Measurements from ENCODE around the gene C10orf120.

C10orf120 gene

DNA sequence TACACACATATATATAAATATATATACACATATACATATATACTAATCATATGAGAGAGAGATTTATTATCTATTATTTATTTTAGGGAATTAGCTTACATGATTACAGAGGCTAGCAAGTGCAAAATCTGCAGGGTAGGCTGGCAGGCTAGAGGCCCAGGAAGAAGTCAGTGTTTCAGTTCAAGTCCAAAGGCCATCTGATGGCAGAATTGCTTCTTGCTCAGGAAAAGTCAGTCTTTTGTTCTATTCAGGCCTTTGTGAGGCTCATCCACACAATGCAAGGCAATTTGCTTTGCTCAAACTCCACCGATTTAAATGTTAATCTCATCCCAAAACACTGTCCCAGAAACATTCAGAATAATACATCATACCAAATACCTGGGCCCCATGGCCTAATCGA is 2.6 kb upstream of the C10orf120 start:
- DNase-seq, result no peak

DNA sequence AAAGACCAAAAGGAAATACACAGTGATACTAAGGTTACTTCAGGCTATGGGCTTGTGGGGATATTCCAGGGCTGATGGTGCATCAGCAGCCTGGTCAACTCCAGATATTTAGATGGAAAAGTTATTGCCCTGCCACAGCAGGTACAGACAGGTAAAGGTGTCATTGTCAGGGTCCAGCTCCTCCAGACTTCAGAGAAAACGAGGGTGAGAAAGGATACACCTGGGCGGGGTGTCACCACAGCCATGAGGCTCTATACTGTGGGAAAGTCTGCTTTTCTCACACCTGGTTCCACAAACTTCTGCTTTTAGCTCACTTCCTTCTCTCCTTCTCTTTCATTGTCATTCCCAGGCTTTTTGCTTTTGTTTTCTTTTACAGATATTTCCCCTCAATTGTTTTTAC is 2.0 kb upstream of the C10orf120 start:
- DNase-seq, result no peak

DNA sequence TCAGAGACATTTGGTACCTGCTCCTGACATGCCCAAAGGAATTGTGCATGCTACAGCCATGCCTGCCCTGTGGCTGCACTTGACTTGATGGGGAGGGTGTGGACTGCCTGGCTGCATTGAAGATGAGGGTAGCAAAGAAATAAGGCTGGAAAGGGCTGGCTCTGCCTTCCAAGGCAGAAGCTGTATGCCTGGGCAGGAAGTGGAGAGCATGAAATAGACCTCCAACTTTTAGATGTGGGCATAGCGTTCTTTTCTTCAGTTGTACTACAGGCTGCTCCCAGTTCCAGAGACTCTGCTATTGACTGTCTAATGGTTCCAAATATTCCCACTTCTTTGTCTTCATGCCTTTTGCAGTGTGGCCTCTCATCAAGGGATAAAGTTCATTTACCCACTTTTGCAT is 3.0 kb downstream of the C10orf120 start:
- no peak for DNase-seq

DNA sequence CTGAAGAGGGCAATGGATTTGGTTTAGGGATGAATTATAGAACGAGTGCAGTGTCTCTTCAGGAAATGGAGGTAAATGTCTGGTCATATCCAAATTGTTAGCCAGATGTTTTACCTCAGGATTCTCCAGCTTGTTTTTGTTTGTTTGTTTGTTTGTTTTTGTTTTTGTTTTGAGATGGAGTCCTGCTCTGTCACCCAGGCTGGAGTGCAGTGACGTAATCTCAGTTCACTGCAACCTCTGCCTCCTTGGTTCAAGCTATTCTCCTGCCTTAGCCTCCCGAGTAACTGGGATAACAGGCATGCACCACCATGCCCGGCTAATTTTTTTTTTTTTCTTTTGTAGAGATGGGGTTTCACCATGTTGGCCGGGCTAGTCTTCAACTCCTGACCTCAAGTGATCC is 6.9 kb downstream of the C10orf120 start:
- DNase-seq, result no peak

DNA sequence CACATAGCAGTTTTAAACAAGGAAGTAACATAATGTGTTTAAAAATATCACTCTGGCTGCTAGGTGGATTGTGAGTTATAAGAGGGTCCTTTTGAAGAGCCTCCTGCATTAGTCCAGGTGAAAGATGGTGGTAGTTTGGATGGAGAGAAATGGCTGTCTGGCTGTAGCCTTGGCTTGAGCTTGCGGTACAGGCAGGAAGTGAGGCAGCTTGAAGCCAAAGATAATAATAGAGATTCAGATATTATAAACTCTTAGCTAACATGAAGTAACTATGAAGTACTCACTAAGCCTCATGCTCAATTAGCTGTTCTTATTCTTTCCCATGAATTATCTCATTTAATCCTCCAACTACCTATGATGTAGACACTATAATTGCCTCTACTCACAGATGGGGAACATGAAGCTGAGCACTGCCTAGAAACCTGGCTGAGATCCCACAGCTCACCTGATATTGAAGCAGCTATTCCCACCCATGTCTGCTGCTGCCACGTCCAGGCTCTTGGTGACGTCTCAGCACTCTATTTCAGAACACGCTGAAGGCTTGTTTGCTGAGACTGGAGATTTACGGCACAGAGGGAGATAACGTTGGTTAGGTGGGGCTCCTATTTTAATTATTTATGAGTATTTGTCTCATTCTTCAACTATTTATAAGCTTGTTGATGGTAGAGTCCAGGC is 10.4 kb downstream of the C10orf120 start:
- DNase-seq, result no peak

DNA sequence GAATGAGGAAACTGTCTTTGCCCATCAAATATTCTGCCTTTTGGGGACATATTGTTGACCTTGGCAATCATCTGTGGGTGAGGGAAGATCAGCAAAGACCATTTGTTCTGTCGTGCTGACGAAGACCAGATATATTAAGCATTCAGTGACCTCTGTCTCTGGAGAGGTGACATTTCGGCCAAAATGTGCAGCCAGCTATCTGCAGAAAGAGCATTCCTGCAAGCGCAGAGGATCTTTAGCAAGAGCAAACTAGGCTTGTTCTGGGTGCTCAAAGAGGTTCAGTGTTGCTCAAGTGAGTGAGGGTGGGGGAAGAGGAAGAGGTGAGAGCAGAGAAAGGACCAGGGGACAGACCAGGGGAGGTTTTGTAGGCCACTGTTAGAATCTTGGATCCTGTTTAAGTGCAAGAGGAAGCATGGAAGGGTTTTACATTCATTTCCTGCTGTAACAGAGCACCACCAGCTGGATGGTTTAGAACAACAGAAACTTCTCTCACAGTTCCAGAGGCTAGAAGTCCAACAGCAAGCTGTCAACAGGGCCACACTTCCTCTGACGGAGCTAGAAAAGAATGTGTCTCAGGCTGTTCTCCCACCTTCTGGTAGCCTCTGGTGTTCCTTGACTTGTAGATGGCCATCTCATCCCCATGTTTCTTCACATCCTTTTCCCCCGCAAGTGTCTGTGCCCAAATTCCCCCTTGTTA is 11.2 kb downstream of the C10orf120 start:
- no peak for DNase-seq

DNA sequence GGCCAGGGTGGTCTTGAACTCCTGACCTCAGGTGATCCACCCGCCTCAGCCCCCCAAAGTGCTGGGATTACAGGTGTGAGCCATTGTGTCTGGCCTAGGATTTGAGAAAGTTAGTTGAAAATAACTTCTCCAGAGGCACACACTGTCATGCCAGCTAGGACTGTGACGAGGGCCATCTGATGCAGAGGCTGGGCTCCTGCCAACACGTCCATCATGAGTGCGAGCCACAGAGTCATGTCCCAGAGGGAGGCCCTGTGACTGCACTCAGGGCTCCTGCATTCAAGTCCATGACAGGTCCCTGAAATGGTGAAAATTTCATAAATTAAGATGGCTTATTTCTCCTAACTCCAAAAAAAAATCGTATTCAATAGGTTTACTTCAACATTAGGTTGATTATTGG is 17.1 kb downstream of the C10orf120 start:
- DNase-seq, result no peak

DNA sequence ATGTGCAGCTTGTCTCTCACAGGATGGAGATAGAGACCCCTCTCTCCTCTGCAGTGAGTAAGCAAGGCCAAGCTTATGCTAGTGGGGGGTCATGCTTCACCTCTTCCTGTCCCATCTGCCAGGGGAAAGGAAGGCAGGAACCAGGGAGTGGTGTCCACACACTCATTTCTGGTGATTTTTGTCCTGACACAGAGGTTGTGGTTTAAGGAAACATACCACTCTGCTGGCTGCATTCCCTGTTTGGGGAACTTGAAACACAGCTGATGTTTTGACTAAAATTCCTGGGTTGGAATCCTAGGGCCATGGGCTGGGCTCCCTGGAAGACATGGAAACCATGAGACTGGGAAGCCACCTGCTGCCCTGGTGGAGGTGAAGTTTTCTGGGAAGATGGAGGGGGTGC is 21.4 kb downstream of the C10orf120 start:
- no peak for DNase-seq

DNA sequence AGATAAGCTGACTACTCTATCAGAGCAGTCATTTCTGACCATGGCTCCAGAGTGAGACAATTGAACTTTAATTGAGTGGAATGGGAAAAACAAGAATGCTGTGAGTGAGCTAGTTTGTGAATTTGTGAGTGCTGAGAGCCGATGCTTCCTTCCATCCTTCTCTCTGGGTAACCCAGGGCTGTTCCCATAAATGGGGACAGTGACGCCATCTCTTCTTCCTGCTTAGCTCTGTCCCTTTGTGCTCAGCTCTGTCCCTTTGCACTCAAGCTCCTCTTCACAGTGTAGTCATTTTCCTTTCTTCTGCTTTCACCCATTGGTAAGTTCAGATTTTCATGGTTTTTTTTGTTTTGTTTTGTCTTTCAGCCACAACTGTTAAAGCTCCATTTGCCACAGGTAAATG is 24.4 kb downstream of the C10orf120 start:
- DNase-seq, result no peak

DNA sequence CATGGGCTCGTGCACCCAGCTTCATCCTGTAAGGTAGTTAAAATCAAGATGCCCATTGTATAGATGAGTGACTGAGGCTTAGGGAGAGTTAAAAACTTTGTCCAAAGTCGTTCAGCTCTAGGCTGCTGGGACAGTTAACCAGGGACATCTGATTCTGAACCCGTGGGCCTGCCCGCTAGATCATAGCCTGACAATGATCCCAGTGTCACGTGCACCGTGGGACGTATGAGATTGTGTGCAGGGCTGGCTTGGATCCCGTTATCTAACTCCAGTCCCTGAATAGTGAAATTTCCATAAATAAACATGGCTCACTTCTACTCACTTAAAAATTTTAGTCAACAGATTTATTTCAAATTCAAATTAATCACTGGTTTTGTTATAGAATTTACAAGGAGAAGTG is 24.9 kb downstream of the C10orf120 start:
- no peak for DNase-seq

DNA sequence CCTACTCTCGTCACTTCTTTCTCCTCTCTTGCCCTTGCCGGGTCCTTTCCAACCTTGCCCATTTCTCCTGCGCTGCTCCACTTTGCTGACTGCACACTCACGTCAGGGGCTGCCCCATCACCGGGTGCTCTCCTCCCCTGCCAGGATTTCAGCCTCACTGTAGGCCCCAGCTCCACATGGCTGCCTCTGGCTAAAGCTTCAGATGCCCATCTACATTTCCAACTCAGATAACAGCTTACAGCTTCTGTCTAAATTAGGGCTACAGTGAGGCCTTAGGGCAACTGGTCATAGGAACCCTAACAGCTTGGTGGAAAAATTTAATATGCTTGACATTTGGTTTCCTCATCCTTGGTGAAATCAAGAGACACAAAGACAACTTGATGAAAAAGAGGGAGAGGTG is 25.9 kb downstream of the C10orf120 start:
- no peak for DNase-seq

DNA sequence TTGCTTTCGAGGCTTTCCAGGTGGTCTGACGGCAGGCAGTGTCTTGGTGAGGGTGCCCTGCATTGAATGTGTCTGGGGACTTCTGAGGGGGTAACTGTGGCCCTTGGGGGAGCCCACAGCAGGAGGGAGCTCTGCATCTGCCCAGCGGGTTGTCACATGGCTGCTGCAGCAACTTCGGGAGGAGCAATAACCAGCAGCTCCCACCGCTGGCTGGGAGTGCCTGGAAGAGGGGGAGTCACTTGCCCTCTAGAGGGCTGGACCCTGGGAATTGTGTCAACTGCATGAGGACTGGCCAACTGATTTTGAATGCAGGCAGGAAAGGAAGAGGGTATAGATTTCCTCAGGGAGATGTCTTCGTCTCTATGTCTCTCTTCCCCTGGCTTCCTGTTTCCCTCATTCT is 26.4 kb downstream of the C10orf120 start:
- DNase-seq, result no peak

DNA sequence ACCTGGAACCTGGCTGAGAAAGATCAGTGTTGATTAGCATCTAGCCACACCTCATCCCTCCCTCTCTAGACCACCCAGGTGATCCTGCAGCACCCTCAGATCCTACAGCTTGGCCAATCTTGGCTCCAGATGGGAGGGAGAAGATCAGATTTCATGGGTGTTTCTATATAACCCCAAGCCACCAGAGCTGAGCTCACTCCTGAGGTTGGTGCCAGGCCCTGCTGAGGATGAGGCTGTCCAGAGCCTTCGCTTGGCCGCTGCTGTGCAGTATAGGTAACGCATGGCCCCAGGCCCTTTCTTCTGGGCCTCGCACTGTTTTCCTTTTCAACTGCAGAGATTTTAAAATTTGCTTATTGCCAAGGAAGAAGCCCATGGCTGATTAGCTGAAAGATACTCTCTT is 27.0 kb downstream of the C10orf120 start:
- DNase-seq, result no peak

DNA sequence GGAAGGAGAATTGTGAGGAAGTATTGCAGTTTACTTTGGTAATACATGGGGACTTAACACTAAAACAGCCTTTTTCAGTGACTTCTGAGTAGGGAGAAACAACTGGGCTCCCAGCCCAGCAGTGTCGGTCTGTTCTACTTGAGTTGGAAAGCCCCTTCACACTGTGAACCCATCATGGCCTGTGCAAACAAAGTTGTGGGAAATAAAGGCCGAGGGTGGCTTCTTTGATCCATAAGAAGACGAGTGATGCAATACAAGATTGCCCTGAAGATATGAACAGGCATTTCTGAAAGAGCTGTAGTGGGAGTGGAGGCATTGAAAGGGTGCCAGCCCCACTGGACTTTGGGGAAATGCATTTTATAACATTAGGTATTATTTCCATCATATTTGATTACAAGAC is 28.3 kb downstream of the C10orf120 start:
- no peak for DNase-seq

DNA sequence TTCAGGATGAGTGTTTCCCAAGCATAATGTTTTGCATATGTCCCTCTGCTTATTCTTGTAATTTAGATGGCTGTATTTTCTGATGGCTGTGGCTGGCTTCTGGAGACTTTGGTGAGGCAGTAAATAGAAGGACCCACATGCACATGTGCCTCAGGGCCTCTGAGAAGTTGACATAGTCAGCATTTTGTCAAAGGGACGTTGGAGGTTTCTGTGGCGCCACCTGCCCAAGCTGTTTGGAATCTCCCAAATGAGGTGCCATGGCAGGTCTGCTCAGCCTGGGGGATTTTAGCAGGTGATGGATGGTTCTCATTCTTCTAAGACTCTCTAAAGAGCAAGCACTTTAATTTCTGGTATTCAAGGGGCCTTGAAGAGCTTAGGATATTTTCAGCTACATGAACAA is 29.8 kb downstream of the C10orf120 start:
- DNase-seq, result no peak

DNA sequence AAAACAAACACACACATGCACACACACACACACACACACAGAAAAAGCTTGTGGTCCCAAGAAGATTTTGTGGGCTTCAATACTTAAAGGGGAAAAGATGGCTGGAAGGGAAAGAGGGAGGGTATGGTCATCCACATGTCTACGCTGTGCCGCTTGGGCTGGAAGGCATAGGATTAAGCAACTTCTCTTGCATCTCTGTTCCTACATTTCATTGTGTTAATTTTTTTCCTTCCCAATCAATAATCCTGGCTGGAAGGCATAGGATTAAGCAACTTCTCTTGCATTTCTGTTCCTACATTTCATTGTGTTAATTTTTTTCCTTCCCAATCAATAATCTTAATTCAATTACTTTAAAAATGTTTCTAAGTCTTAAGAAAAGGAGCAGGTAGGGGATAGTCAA is 30.6 kb downstream of the C10orf120 start:
- no peak for DNase-seq

DNA sequence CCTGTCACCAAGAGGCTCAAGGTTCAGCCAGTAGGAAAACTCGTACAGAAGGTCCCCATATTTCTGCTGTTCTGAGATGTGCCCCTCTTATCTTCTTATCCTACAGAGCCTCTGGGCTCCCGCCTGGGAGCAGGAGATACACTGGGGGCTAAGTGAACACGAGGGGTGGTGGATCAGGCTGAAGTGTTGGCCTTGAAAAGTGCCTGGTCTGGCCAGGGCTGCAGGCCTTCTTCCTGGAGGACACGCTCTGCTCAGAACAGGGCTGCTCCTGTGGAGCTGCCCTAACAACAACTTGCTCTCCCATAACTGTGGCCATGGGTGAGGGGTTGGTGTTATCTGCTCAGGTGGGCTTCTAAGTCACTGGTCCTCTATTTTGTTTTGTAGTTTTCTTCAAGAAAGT is 33.7 kb downstream of the C10orf120 start:
- DNase-seq, result no peak

DNA sequence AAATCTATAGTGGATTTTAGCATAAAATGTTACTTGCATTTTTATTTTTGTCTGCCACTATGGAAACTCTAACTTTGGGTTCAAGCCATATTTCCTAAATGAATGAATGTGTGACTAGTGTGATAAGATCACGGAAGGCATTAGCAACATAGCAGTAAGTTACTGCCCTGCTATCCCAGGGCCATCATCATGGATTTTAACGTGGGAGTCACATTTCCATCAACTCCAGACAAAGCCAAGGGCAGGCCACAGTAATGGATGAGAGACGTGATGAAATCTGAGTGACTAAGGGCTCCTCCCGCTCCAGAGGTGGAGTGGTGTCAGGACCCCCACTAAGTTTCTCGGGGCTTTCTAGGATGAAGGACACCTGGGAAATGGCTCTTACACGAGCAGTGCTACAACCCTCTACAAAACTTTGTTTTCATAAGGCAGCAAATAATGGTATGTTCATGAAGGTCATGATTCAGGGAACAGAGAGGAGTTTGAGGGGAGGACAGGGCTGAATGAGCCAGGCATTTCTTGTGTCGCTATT is 34.3 kb downstream of the C10orf120 start:
- DNase-seq, result no peak

DNA sequence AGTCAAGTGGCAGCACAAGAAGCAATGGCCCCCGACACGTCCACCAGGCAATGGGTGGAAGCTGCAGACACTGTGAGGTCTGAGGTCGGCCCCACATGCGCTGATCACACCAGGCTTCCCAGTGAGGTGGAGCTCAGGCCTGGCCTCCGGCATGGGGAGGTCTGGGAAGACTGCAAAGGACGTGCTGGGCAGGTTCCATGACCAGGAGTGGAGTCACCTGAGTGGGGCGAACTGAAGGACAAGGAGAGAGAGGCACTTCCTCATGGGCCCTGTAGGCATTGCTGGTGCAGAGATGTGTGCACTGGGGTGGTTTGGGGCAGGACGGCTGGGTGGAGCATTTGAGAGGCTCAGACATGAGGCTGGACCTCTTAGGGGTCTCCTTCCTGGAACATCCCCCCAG is 35.1 kb downstream of the C10orf120 start:
- no peak for DNase-seq

DNA sequence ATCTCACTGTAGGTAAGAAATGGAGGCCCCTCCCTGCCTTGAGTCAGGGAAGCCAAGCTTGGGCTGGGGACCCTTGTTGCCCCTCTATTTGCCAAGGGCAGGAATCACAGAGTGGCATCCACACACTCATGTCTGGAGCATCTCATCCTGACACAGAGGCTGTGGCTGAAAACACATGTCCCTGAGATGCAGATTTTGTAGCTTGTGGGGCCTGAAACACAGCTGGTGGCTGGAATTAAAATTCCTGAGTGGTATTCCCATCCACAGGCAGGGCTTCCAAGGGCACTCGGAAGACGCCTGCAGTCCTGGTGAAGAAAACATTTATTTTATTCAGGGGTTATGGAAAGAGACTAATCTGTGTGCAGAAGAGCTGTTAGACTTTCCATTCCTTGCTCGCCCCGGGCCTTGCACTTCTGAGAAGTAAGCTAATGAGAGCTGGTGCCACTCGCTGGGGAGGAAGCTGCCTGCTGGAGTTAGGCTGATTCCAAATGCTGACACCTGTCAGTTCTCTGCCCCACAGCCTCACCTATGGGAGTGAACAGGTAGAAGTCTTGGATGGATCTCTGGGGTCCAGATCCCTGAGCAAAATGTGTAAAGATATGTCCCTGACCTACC is 36.0 kb downstream of the C10orf120 start:
- no peak for DNase-seq

DNA sequence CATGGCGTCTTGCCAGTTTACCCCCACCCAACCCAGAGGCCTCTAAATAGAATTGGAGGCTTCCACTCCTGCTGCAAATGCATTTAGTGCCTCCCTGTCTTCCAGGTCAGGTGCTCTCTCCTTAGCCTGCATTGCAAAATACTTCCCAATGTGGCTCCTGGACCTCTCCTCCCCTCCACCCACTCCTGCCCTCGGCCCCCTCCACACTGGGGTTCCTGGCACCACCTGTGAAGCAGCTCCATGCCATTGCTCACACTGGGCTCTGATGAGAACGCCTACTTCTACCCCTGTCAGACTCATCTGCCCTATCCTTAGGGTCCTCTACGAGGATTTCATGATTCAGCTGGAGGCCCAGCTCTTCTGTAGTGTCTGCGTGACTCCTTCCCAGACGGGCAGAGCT is 37.4 kb downstream of the C10orf120 start:
- DNase-seq, result no peak

DNA sequence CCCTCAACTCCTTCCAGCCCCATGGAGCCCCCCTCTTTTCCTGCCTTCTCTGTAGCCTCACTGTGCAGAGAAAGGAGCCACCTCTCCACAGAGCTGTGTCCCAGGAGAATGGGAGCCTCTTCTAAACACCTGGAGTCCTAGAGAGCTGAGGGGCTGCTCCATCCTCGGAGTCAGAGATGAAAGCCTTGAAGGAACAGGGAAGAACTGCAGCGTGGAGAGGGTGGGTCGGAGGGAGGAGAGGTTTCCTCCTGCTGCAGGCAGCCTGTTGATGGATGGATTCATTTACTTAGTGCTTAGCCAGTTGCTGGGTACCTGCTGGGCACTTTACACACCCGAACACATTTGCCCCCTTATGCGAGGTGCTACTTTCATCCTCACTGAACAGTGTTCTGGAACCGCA is 39.0 kb downstream of the C10orf120 start:
- no peak for DNase-seq

DNA sequence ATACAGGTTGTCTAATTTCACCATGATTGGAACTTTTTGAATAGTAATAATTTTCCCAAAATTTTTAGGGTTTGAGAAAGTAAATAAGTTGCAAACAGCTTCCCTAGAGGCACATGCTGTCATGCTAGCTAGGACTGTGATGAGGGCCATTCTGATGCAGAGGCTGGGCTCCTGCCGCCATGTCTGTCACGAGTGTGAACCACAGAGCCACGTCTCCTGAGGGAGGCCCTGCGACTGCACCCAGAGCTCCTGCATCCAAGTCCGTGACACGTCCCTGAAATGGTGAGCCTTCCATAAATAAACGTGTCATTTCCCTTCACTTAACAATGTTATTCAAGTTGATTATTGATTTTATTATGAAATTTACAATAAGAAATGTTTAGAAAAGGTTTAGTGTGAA is 40.0 kb downstream of the C10orf120 start:
- no peak for DNase-seq

DNA sequence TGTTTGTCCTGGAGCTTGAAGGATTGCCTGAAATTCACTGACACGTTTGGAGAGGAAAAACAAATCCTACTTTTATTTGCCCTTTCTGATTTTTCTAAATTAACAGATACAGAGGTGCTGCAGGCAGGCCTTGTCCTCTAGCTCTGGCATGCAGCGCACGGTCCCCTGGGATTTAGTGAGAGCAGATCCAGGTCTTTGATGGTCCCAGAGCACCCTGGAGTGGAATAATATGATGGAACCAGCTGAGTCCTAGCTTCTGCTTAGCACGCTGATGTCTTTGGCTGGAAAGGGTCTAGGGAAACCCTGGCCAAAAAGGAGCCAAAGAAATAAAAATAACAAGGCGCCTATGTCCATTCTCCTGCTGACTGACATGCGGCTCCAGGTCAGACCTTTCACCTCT is 40.5 kb downstream of the C10orf120 start:
- no peak for DNase-seq
